ENCODE measurements around the gene PSORS1C1.

PSORS1C1 gene

GRCh38 chr6:31113861-31114540 is 599 bp upstream of the PSORS1C1 start:
- no peak for TF ChIP-seq CTCF (conservative IDR thresholded peaks at IDR 0.05)
- no peak for TF ChIP-seq ZFX (IDR thresholded peaks at IDR 0.05)
- H3K27ac ChIP-seq: peak overlapping the region; percentile 15

DNA sequence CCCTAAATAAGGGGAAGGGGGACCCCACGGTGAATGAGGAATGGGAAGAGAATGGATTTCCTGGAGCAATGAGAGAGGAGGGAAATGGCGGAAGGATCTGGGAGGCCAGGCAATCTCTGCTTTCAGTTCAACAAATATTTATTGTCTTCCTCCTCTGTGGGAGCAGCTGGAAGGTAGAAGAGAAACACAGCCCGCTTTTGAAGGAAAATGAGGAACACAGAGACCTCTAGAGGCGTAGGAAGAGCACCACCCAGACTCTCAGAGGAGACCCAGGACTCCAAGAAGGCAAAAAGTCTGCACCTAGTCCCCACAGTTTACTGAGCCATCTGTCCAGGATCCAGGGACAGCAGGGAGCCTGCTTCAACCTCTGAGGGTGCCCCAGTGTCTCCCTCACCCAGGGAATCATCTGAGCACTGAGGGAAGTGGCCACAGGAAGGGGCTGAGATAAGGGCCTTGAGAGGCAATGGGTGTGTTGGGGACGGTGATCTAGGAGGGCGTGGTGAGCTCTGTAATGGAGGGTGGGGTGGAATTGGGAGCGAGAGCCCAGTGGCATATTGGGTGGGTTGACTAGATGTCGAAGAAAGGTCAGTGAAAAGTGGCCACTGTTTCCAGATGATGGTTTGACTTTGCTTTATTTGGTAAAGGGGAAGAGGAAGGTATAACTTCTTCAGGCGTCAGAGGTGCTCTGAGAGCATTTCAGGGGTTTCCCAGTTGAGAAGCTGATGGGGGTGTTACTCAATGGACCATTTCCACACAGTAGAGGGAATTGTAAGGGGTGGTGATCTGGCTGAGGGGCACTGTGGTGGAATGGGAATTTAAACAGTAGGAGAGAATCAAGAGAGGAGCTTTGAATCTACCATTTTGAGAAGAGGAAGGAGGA is 610 bp downstream of the PSORS1C1 start:
- H3K27ac ChIP-seq: peak overlapping the region; percentile 15; the same call in 1 of the 2 replicates
- no peak for TF ChIP-seq CTCF (conservative IDR thresholded peaks at IDR 0.05)
- no peak for TF ChIP-seq ZFX (IDR thresholded peaks at IDR 0.05)

GRCh38 chr6:31115941-31116560 is 1.5 kb downstream of the PSORS1C1 start:
- no peak for TF ChIP-seq ZFX (IDR thresholded peaks at IDR 0.05)
- TF ChIP-seq CTCF (conservative IDR thresholded peaks at IDR 0.05): no peak
- H3K27ac ChIP-seq: no peak overlapping the region

- TF ChIP-seq CTCF (conservative IDR thresholded peaks at IDR 0.05) (no peak), ZFX (IDR thresholded peaks at IDR 0.05) (no peak)
- H3K27ac ChIP-seq: no peak overlapping the region
Observed at GRCh38 chr6:31116661-31117385, 2.2 kb downstream of the PSORS1C1 start.

DNA sequence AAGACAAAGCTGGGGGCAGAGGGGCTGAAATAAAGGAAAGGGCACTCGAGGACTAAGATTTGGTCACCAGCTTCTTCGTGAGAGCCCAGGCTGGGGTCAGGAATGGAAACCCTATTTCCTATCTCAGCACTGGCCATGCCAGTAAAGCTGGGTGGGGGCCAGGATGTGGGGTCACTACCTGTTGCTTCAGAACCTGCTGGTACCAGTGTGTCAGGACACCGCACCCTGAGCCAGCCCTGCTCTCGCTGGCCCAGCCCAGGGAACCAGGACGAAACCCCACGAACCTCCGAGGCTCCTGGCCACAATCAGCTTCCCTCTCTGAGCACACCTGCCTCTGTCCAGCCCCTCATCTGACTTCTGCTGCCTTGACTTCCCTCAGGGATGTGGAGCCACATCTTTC is 3.6 kb downstream of the PSORS1C1 start:
- H3K27ac ChIP-seq: no peak overlapping the region
- no peak for TF ChIP-seq CTCF (conservative IDR thresholded peaks at IDR 0.05)
- TF ChIP-seq ZFX (IDR thresholded peaks at IDR 0.05): no peak

DNA sequence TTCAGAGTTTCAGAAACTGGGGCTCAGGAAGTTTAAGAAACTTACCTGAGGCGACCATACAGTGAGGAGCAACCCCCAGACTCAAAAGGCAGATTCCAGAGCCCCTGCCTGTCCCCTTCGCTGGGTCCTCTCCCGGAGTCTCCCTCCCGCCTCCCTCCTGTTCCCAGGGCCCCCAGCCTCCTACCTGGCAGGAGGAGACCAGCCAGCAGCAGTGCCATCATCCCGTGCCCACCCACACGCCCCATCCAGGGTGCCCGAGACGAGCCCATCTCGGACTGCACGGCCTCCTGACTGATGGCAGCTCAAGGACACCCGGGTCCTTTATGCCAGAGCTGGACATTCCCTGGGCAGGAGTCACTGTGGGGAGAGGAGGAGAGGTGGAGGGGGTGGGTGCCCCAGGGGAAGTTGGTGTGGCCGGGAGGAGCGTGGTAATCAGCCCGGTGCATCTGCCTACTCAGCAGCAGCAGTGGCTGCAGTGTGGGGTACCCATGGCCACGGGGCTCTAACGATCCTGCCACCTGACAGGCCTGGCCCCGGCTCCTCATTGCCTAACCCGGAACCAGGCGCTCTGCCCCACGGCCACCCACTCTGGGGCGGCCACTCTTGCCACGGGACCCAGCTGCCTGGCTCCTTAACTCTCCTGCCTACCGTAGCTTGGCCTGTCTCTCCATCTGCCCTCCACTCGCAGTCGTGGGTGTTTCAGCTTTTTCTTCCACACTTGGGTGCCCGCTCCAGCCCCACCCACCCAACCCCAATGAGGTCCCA is 5.7 kb downstream of the PSORS1C1 start, which contains the start of gene CDSN:
Gene CDSN (minus strand): TSS at position 296 of the 765 bp plus-strand sequence. CDS start 27 bp downstream, at position 269.
- TF ChIP-seq ZFX (IDR thresholded peaks at IDR 0.05) (no peak), CTCF (conservative IDR thresholded peaks at IDR 0.05) (no peak)
- no peak within 1 kb of the TSS for H3K27ac ChIP-seq
